Ishikawa (cell line): ENCODE results near the gene GRB10.

ENCODE experiments used
- CEBPB ChIP-seq: IDR thresholded peaks from 2 replicates; pipeline ENCODE4 v1.6.1; 2012
- CREB1 ChIP-seq: IDR thresholded peaks from 2 replicates; pipeline ENCODE4 v1.6.1; 2012; ENCODE audit warnings: low read depth
- EGR1 ChIP-seq: IDR thresholded peaks from 2 replicates; pipeline ENCODE4 v1.6.1; 2012
- EP300 ChIP-seq: IDR thresholded peaks from 2 replicates; pipeline ENCODE4 v1.6.1; 2012; ENCODE audit warnings: borderline replicate concordance
- FOXM1 ChIP-seq: IDR thresholded peaks from 2 replicates; pipeline ENCODE4 v1.6.1; 2012; ENCODE audit warnings: low read depth, borderline replicate concordance
- MAX ChIP-seq: IDR thresholded peaks from 2 replicates; pipeline ENCODE4 v1.6.1; 2012
- NFIC ChIP-seq: IDR thresholded peaks from 2 replicates; pipeline ENCODE4 v1.6.1; 2012
- RAD21 ChIP-seq: IDR thresholded peaks from 2 replicates; pipeline ENCODE4 v1.6.1; 2012; ENCODE audit warnings: low read depth
- TAF1 ChIP-seq: IDR thresholded peaks from 2 replicates; pipeline ENCODE4 v1.6.1; 2012; ENCODE audit warnings: low read depth, mild to moderate bottlenecking
- TCF12 ChIP-seq: IDR thresholded peaks from 2 replicates; pipeline ENCODE4 v1.6.1; 2012; ENCODE audit warnings: low read depth
- TEAD4 ChIP-seq: IDR thresholded peaks from 2 replicates; pipeline ENCODE4 v1.6.1; 2012
- YY1 ChIP-seq: IDR thresholded peaks from 2 replicates; pipeline ENCODE4 v1.6.1; 2012; ENCODE audit warnings: low read depth
- ZBTB7A ChIP-seq: IDR thresholded peaks from 2 replicates; pipeline ENCODE4 v1.6.1; 2012; ENCODE audit warnings: low read depth
- TF ChIP-seq, protein P1 (sequence below): IDR thresholded peaks from 2 replicates; pipeline ENCODE4 v1.6.1; 2012; ENCODE audit warnings: low read depth, mild to moderate bottlenecking
- TF ChIP-seq, protein P2 (sequence below): IDR thresholded peaks from 2 replicates; pipeline ENCODE4 v1.6.1; 2012

GRB10 gene

GRCh38 chr7:50723888-50724287 lies 58.8 kb downstream of the GRB10 start:
- TF ChIP-seq RAD21 (no peak), MAX (no peak), FOXM1 (no peak), TCF12 (no peak), EGR1 (no peak), EP300 (no peak), YY1 (no peak), TEAD4 (no peak), TAF1 (no peak), CREB1 (no peak), ZBTB7A (no peak), NFIC (no peak)
- TF ChIP-seq, protein P1, sequence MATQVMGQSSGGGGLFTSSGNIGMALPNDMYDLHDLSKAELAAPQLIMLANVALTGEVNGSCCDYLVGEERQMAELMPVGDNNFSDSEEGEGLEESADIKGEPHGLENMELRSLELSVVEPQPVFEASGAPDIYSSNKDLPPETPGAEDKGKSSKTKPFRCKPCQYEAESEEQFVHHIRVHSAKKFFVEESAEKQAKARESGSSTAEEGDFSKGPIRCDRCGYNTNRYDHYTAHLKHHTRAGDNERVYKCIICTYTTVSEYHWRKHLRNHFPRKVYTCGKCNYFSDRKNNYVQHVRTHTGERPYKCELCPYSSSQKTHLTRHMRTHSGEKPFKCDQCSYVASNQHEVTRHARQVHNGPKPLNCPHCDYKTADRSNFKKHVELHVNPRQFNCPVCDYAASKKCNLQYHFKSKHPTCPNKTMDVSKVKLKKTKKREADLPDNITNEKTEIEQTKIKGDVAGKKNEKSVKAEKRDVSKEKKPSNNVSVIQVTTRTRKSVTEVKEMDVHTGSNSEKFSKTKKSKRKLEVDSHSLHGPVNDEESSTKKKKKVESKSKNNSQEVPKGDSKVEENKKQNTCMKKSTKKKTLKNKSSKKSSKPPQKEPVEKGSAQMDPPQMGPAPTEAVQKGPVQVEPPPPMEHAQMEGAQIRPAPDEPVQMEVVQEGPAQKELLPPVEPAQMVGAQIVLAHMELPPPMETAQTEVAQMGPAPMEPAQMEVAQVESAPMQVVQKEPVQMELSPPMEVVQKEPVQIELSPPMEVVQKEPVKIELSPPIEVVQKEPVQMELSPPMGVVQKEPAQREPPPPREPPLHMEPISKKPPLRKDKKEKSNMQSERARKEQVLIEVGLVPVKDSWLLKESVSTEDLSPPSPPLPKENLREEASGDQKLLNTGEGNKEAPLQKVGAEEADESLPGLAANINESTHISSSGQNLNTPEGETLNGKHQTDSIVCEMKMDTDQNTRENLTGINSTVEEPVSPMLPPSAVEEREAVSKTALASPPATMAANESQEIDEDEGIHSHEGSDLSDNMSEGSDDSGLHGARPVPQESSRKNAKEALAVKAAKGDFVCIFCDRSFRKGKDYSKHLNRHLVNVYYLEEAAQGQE = no peak
- TF ChIP-seq, protein P2, sequence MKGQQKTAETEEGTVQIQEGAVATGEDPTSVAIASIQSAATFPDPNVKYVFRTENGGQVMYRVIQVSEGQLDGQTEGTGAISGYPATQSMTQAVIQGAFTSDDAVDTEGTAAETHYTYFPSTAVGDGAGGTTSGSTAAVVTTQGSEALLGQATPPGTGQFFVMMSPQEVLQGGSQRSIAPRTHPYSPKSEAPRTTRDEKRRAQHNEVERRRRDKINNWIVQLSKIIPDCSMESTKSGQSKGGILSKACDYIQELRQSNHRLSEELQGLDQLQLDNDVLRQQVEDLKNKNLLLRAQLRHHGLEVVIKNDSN = no peak

GRCh38 chr7:50723173-50723572 lies 59.5 kb downstream of the GRB10 start:
- TF ChIP-seq EP300 (no peak), TEAD4 (no peak)

DNA sequence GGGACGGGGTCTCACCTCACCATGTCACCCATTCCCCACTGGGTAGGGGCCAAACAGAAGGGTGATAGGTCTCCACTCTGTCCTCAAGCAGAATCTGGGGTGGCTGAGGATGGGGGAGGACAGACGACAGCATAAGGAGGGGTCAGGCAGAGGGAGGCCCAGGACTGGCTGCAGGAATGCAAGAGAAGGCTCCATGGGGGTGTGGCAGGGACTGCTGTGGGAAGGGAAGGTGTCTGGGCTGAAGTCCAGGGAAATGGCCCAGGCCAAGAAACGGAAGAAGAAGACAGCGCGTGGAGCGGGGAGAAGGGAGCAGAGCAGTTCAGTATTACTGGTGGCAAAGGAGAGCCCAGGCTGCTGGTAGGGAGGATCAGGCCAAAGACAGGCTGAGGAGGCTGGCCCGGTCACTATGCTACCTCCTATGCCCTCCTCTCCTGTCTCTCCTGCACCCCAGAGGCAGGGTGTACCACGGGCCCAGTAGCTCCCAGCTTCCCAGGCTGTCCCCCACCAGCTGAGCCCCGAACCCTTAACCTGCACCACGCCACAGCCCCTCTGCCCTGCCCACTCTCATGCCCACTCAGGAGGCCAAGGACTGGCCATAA lies 60.9 kb downstream of the GRB10 start:
- TF ChIP-seq TCF12 (no peak), TAF1 (no peak), YY1 (no peak), EGR1 (no peak), ZBTB7A (no peak), RAD21 (no peak), FOXM1 (no peak)

GRCh38 chr7:50721160-50721559 lies 61.5 kb downstream of the GRB10 start:
- TF ChIP-seq MAX = no peak
- TF ChIP-seq TEAD4 = no peak
- TF ChIP-seq RAD21 = no peak
- TF ChIP-seq CREB1 = no peak
- TF ChIP-seq EGR1 = no peak
- TF ChIP-seq ZBTB7A = no peak
- TF ChIP-seq NFIC = no peak
- TF ChIP-seq TCF12 = no peak
- TF ChIP-seq EP300 = no peak
- TF ChIP-seq, protein P1 = no peak
- no peak for TF ChIP-seq TAF1
- TF ChIP-seq CEBPB = no peak
- TF ChIP-seq, protein P2 = no peak
- TF ChIP-seq YY1 = no peak
- no peak for TF ChIP-seq FOXM1

- TF ChIP-seq MAX = no peak
- no peak for TF ChIP-seq NFIC
- no peak for TF ChIP-seq YY1
- TF ChIP-seq FOXM1 = no peak
- TF ChIP-seq TEAD4 = no peak
- TF ChIP-seq ZBTB7A = no peak
- TF ChIP-seq, protein P1 = no peak
- TF ChIP-seq TAF1 = no peak
Observed at GRCh38 chr7:50720295-50720694, 62.4 kb downstream of the GRB10 start.
